HepG2 (cell line): Measurements from ENCODE around the gene TMCC1. TPM values are rescaled to one million over a fixed set of nuclear protein-coding genes. Genes with fewer than 3 reads are reported as not detected.
A peak's percentile ranks its signal among the peaks of the same experiment; 100 is the strongest.

ENCODE experiments used
- ATAC-seq: fragments of 200-7000 bp; cut with Tn5 transposase; 3 replicates; pipeline ENCODE4 v1.9.1; 2020; ENCODE audit warnings: mild to moderate bottlenecking, moderate library complexity
- BruUV-seq: library from RNA; stranded (reverse); fragments of 400-500 nt; replicated peaks from 2 replicates; lab custom pipeline; 2021; lab: Mats Ljungman, UMichigan
- CTCF ChIA-PET: fragments of 300-600 bp; formaldehyde crosslinking; extraction: SDS; loops from one replicate; lab custom pipeline; 2021; ENCODE audit warnings: low total read pairs, inconsistent platforms, low intra/inter-chr PET ratio; lab: Yijun Ruan, JAX
- POLR2A ChIA-PET: fragments of 350-600 bp; sonication (Branson Sonifier 250); formaldehyde crosslinking; loops from one replicate; lab custom pipeline; 2020; ENCODE audit warnings: antibody characterized with exemption, inconsistent platforms; lab: Yijun Ruan, JAX
- DNase-seq: peaks from one replicate; pipeline ENCODE4 v3.0.0-alpha.2; 2015; ENCODE audit warnings: low spot score
- FAIRE-seq: peaks from 3 replicates; lab custom pipeline; 2011; peaks lifted over from hg19 to GRCh38; lab: Jason Lieb, UNC
- H2AFZ ChIP-seq: one replicate; pipeline ENCODE4 v1.6.1; 2011; ENCODE audit warnings: low read length, inconsistent platforms
- H3K27ac ChIP-seq: fragments of 300-600 bp; 3 replicates; pipeline ENCODE4 v1.8.0; 2011; ENCODE audit warnings: mixed run types, mild to moderate bottlenecking, mixed read lengths, low read length, inconsistent platforms; ENCODE audit not compliant: insufficient read depth; ENCODE audit errors: extremely low read length
- H3K27me3 ChIP-seq, 2 experiments: fragments of 200-600 bp in 1 of 2; 2 replicates in 1 of 2; 3 replicates in 1 of 2; pipeline versions ENCODE4 v1.6.0 to v1.8.0; 2011; ENCODE audit warnings: low read length in 2 of 2, mild to moderate bottlenecking in 2 of 2, moderate library complexity in 2 of 2, inconsistent platforms in 1 of 2; ENCODE audit not compliant: insufficient read depth in 2 of 2, control insufficient read depth in 1 of 2
- H3K36me3 ChIP-seq, 2 experiments: fragments of 200-600 bp in 1 of 2; replicated peaks in 1 of 2; 2 replicates in 1 of 2; 3 replicates in 1 of 2; pipeline versions ENCODE4 v1.5.1 to v1.8.0; 2011; ENCODE audit warnings: low read length in 2 of 2, inconsistent platforms in 1 of 2; ENCODE audit not compliant: insufficient read depth in 2 of 2, control insufficient read depth in 1 of 2
- H3K4me1 ChIP-seq: 2 replicates; pipeline ENCODE4 v1.5.1; 2012; ENCODE audit warnings: low read length, inconsistent platforms; ENCODE audit not compliant: insufficient read depth
- H3K4me2 ChIP-seq: 2 replicates; pipeline ENCODE4 v1.6.0; 2011; ENCODE audit warnings: low read depth, low read length, inconsistent platforms
- H3K4me3 ChIP-seq, 3 experiments: fragments of 200-600 bp in 1 of 3; sonication (generic), shearing (Covaris generic) in 1 of 3; replicated peaks in 1 of 3; 2 replicates each; pipeline ENCODE4 v1.5.1; 2011 to 2016; ENCODE audit warnings: low read length in 3 of 3, inconsistent platforms in 2 of 3, low read depth in 2 of 3, mild to moderate bottlenecking in 2 of 3, control low read depth in 1 of 3, mixed read lengths in 1 of 3; ENCODE audit not compliant: insufficient read depth in 1 of 3
- H3K79me2 ChIP-seq: one replicate; pipeline ENCODE4 v1.6.1; 2011; ENCODE audit warnings: low read length, inconsistent platforms; ENCODE audit not compliant: insufficient read depth
- H3K9ac ChIP-seq: 2 replicates; pipeline ENCODE4 v1.6.0; 2011; ENCODE audit warnings: mild to moderate bottlenecking, low read depth, low read length, inconsistent platforms; ENCODE audit not compliant: insufficient read depth
- H3K9me3 ChIP-seq: 2 replicates; pipeline ENCODE4 v1.5.1; 2012; ENCODE audit warnings: mild to moderate bottlenecking, low read length
- H4K20me1 ChIP-seq: 2 replicates; pipeline ENCODE4 v1.6.0; 2011; ENCODE audit warnings: inconsistent platforms, mild to moderate bottlenecking, low read length, moderate library complexity; ENCODE audit not compliant: insufficient read depth
- KDM4B ChIP-seq: sonication (generic); formaldehyde crosslinking; IDR thresholded peaks from 2 replicates; pipeline ENCODE4 v1.4.0; 2020; ENCODE audit warnings: missing genetic modification reagents
- ZFAT ChIP-seq: sonication (generic); formaldehyde crosslinking; conservative IDR thresholded peaks from 2 replicates; pipeline ENCODE4 v1.8.1; 2023; ENCODE audit warnings: missing genetic modification reagents, inconsistent platforms
- WGBS: methylation state at CpG from one replicate; pipeline ENCODE4 v1.1.6; 2017; ENCODE audit warnings: low lambda C conversion rate; 5-methylcytosine and 5-hydroxymethylcytosine counted together
- in situ Hi-C: cut with HindIII; loops from 2 replicates; pipeline ENCODE4 v1.10.0; 2017; ENCODE audit warnings: low pct_unique_long_range_greater_than_20kb; ENCODE audit not compliant: extremely low pct_ligation_motif_present
- intact Hi-C: fragments of 100-400 bp; cut with micrococcal nuclease; formaldehyde crosslinking; loops from one replicate; pipeline ENCODE4 v1.10.0; 2022; ENCODE audit not compliant: unreplicated experiment
- polyA plus RNA-seq, 8 experiments: library from polyadenylated mRNA; depleted of rRNA in 3 of 8; stranded (reverse) in 7 of 8; unstranded in 1 of 8; fragments of >200 nt; fragmentation: Illumina TruSeq in 4 of 8; extraction: Trizol in 4 of 8; gene quantifications; 2 replicates each; pipeline versions ENCODE4 v1.2.1 to v1.2.3, GENCODE V29; 2011 to 2016; ENCODE audit warnings: low read depth in 4 of 8, missing spikeins in 1 of 8, mixed read lengths in 1 of 8; ENCODE audit not compliant: insufficient read depth in 1 of 8
- total RNA-seq, 5 experiments: library from RNA; depleted of rRNA; stranded (reverse); fragments of >200 nt; fragmentation: Illumina TruSeq; extraction: Trizol; gene quantifications; 2 replicates each; pipeline ENCODE4 v1.2.3, GENCODE V29; 2016; ENCODE audit warnings: low read depth in 1 of 5
- TF ChIP-seq, protein P1 (sequence below): sonication (generic); formaldehyde crosslinking; IDR thresholded peaks from 2 replicates; pipeline ENCODE4 v1.8.0; 2022; ENCODE audit warnings: low read depth, missing genetic modification reagents
- TF ChIP-seq, protein P2 (sequence below), 2 experiments: fragments of 450-650 bp in 1 of 2; sonication (generic) in 1 of 2; formaldehyde crosslinking in 1 of 2; IDR thresholded peaks; 2 replicates each; pipeline versions ENCODE4 v1.6.1 to v1.8.0; 2016 to 2022; ENCODE audit warnings: antibody characterized with exemption in 1 of 2, mild to moderate bottlenecking in 1 of 2, missing genetic modification reagents in 1 of 2

The TMCC1 gene
- total and polyA plus RNA-seq, 2 of the 13 experiments (the other 11 are each of a cell fraction or from before 2014, with no cell fraction given), result 12.1 to 264 TPM

DNA sequence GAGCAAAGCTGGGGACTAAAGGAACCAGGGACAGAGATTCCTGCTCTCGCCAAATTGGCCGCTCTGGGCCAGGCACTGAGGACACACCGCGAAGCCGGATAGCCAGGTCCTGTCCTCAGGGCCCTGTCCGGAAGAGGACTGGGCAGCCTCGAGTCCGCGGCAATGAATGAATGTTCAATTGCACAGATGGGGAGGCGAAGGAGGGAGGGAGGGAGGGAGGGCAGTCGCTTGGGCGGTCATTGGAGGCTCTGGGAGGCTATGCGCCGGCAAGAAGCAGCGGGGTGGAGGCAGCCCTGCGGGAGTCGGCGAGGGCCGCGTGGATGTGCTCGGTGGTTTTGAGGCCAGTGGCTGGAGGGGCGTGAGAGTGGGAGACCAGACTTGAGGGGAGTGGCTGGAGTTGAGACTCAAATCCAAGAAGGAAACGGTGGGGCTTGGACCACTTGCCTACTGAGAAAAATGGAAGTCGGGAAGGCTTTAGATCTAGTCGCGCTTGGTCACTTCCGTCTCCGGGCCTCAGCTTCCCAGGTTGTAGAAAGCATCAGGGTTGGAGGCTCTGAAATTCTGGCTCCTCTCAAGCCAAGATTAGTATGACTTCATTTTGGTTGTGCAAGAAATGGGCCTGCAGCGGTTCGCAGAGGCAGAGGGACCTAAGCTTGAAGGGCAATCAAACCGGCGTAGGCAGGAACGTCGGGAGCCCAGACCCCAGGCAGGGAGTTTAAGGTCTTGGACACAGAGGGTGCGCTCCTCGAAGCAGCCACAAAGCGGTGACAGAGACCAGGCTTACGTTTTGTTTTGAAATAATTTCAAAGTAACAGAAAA is 266.0 kb downstream of the TMCC1 start:
- Histone ChIP-seq H3K79me2 (peaks cover 8% of the 10 kb centered on the region), H4K20me1 (no peaks in the 10 kb centered on the region), H3K4me1 (peaks cover 63% of the 10 kb centered on the region), H3K27ac (peak overlapping the region; percentile 95), H3K9me3 (no peaks in the 10 kb centered on the region), H2AFZ (no peak overlapping the region), H3K4me3 (peak overlapping the region; percentile 67 to 97 (median 76)), H3K4me2 (peak overlapping the region; percentile 99), H3K9ac (peak overlapping the region; percentile 89), H3K27me3 (no peaks in the 10 kb centered on the region; a peak in 1 of 5 replicates), H3K36me3 (no peaks in the 10 kb centered on the region)
- CTCF ChIA-PET, result interaction anchor here (1.0 to 2.5 kb wide), 5 partner anchors 138 to 307 kb away, joined by 3 to 23 read pairs (median 4); no protein-coding TSS in a partner anchor
- FAIRE-seq (peak; percentile 28), ATAC-seq (peak; percentile 48), DNase-seq (peak; percentile 77)
- in situ Hi-C loops, result loop anchor here (5.0 kb wide), 2 partner anchors 205 to 305 kb away; no protein-coding TSS in a partner anchor
- intact Hi-C loops, result loop anchor here (1.0 to 10.0 kb wide), 6 partner anchors 15 to 307 kb away; no protein-coding TSS in a partner anchor
- POLR2A ChIA-PET, result interaction anchor here (1.0 to 5.4 kb wide), 13 partner anchors 11 to 484 kb away, joined by 3 to 107 read pairs (median 6); partner anchors contain the start of gene PLXND1
- TSS peak; percentile 81 for BruUV-seq
- 1% methylated on average over 33 of the region's 38 CpGs for WGBS
- TF ChIP-seq, protein P1, sequence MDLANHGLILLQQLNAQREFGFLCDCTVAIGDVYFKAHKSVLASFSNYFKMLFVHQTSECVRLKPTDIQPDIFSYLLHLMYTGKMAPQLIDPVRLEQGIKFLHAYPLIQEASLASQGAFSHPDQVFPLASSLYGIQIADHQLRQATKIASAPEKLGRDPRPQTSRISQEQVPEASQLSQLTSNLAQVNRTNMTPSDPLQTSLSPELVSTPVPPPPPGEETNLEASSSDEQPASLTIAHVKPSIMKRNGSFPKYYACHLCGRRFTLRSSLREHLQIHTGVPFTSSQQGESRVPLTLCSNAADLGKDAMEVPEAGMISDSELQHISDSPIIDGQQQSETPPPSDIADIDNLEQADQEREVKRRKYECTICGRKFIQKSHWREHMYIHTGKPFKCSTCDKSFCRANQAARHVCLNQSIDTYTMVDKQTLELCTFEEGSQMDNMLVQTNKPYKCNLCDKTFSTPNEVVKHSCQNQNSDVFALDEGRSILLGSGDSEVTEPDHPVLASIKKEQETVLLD (CRISPR knock-in tag), result no peak
- TF ChIP-seq KDM4B (no peak), ZFAT (CRISPR knock-in tag) (no peak)
- TF ChIP-seq, protein P2, sequence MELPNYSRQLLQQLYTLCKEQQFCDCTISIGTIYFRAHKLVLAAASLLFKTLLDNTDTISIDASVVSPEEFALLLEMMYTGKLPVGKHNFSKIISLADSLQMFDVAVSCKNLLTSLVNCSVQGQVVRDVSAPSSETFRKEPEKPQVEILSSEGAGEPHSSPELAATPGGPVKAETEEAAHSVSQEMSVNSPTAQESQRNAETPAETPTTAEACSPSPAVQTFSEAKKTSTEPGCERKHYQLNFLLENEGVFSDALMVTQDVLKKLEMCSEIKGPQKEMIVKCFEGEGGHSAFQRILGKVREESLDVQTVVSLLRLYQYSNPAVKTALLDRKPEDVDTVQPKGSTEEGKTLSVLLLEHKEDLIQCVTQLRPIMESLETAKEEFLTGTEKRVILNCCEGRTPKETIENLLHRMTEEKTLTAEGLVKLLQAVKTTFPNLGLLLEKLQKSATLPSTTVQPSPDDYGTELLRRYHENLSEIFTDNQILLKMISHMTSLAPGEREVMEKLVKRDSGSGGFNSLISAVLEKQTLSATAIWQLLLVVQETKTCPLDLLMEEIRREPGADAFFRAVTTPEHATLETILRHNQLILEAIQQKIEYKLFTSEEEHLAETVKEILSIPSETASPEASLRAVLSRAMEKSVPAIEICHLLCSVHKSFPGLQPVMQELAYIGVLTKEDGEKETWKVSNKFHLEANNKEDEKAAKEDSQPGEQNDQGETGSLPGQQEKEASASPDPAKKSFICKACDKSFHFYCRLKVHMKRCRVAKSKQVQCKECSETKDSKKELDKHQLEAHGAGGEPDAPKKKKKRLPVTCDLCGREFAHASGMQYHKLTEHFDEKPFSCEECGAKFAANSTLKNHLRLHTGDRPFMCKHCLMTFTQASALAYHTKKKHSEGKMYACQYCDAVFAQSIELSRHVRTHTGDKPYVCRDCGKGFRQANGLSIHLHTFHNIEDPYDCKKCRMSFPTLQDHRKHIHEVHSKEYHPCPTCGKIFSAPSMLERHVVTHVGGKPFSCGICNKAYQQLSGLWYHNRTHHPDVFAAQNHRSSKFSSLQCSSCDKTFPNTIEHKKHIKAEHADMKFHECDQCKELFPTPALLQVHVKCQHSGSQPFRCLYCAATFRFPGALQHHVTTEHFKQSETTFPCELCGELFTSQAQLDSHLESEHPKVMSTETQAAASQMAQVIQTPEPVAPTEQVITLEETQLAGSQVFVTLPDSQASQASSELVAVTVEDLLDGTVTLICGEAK (IDR thresholded peaks at IDR 0.05), result no peak
- TF ChIP-seq, protein P2 (CRISPR knock-in tag; IDR thresholded peaks at IDR 0.05), result no peak
